Neutrophil (primary cell): ENCODE measurements around the gene TTLL3.
A peak's percentile ranks its signal among the peaks of the same experiment; 100 is the strongest.

Experiments used
- H3K27ac ChIP-seq: fragments of 200-600 bp; sonication (generic); 2 replicates; pipeline ENCODE4 v1.5.1; 2016; ENCODE audit warnings: mild to moderate bottlenecking, moderate library complexity
- H3K27me3 ChIP-seq: fragments of 200-600 bp; sonication (generic); 2 replicates; pipeline ENCODE4 v1.6.0; 2016; ENCODE audit warnings: mild to moderate bottlenecking
- H3K36me3 ChIP-seq: fragments of 200-600 bp; sonication (generic); 2 replicates; pipeline ENCODE4 v1.5.1; 2017
- H3K4me1 ChIP-seq, 2 experiments: fragments of 200-600 bp in 1 of 2; sonication (generic) in 1 of 2; 1 replicate in 1 of 2; 2 replicates in 1 of 2; pipeline versions ENCODE4 v1.5.1 to v1.6.1; 2013 to 2016; ENCODE audit warnings: low read depth in 1 of 2, low read length in 1 of 2, mild to moderate bottlenecking in 1 of 2, moderate library complexity in 1 of 2; ENCODE audit not compliant: control insufficient read depth in 1 of 2, insufficient read depth in 1 of 2
- H3K4me3 ChIP-seq, 2 experiments: fragments of 200-600 bp in 1 of 2; sonication (generic) in 1 of 2; 1 replicate in 1 of 2; 2 replicates in 1 of 2; pipeline ENCODE4 v1.5.1; 2013 to 2016; ENCODE audit warnings: low read depth in 1 of 2, low read length in 1 of 2, mild to moderate bottlenecking in 1 of 2, moderate library complexity in 1 of 2
- H3K9me3 ChIP-seq: fragments of 200-600 bp; sonication (generic); 2 replicates; pipeline ENCODE4 v1.5.1; 2016
- TF ChIP-seq, protein P1 (sequence below): fragments of 200-600 bp; sonication (generic); IDR thresholded peaks from 2 replicates; pipeline ENCODE4 v1.5.1; 2016; ENCODE audit warnings: antibody characterized with exemption

The TTLL3 gene

DNA sequence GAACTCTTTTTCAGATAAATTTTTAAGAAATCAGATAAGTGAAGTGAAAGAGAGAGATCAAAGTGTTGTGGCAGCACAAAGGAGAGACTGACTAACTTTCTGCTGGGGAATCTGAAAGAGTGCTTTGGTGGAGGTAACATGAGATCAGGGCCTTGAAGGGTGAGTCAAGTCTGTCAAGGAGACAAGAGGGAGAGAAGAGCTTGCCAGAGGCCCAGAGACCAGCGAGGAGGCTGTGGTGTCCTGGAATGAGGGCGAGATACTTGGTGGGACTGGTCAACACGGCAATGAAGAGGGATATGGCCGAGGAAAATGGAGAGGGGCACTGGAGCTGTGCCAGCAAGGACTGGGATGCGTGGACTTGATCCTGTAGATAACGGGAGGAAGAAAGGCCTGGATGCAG is 22.3 kb upstream of the TTLL3 start:
- peaks cover 21 to 23% of the 10 kb centered on the region in 2 experiments for H3K4me1 ChIP-seq
- no peaks in the 10 kb centered on the region for H3K27me3 ChIP-seq
- no peaks in the 10 kb centered on the region for H3K9me3 ChIP-seq
- H3K4me3 ChIP-seq, result no peak overlapping the region
- TF ChIP-seq, protein P1, sequence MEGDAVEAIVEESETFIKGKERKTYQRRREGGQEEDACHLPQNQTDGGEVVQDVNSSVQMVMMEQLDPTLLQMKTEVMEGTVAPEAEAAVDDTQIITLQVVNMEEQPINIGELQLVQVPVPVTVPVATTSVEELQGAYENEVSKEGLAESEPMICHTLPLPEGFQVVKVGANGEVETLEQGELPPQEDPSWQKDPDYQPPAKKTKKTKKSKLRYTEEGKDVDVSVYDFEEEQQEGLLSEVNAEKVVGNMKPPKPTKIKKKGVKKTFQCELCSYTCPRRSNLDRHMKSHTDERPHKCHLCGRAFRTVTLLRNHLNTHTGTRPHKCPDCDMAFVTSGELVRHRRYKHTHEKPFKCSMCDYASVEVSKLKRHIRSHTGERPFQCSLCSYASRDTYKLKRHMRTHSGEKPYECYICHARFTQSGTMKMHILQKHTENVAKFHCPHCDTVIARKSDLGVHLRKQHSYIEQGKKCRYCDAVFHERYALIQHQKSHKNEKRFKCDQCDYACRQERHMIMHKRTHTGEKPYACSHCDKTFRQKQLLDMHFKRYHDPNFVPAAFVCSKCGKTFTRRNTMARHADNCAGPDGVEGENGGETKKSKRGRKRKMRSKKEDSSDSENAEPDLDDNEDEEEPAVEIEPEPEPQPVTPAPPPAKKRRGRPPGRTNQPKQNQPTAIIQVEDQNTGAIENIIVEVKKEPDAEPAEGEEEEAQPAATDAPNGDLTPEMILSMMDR, result no peak
- H3K27ac ChIP-seq, result peak overlapping the region; percentile 47
- H3K36me3 ChIP-seq, result peaks cover 79% of the 10 kb centered on the region

DNA sequence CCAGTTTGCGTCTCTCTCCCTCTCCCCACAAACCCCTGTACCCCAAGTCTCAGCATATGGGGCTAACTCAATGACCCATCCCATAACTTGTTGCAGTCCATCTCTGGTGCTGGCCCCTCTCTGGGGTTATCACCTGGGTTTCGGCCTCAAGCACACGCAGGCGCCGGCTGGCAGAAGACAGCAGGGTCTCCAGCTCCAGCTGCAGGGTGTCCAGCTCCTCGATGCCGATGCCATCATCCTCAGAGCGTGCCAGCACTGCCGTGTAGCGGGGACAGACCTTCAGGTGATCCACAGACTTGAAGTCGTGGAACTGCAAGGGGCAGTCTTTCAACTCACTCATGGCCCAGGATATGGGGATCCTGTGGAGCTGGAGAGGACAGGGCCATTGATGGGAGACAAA is 18.9 kb upstream of the TTLL3 start:
- peak overlapping the region; percentile 99 for H3K27ac ChIP-seq
- peaks cover 47 to 48% of the 10 kb centered on the region in 2 experiments for H3K4me1 ChIP-seq
- no peaks in the 10 kb centered on the region for H3K27me3 ChIP-seq
- H3K9me3 ChIP-seq, result no peaks in the 10 kb centered on the region
- peak overlapping the region in 1 of 2 experiments; percentile 88 for H3K4me3 ChIP-seq
- TF ChIP-seq, protein P1, result no peak
- H3K36me3 ChIP-seq, result peaks cover 58% of the 10 kb centered on the region

DNA sequence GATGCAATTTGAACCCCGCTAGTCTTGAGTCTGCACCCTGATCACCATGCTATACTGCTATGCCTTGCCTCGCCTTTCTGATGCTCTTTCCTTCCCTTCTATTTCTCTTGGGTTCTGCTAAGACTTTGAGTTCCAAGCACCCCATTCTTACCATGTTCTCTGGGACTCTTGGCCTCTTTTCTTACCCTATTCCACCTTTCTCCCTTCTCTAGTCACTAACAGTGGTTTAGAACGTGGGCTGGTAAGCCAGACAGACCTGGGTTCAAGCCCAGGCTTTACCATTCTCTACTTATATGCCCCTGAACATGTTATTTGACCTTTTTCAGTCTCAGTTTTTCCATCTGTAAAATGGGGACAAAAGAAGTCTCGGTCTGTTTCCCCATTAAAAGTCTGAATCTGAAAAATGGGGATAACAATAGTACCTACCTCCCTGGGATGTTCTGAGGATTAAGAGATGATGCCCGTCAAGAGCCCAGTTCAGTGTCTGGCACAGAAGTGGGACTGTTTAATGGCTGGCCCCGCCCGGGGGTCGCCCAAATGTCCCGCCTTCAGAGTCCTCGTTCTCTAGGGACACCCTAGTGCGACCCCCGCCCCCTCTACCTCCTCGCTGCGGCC is 18.2 kb upstream of the TTLL3 start:
- Histone ChIP-seq H3K27me3 (no peaks in the 10 kb centered on the region), H3K4me1 (peaks cover 47 to 48% of the 10 kb centered on the region in 2 experiments), H3K36me3 (peaks cover 56% of the 10 kb centered on the region), H3K27ac (peak overlapping the region; percentile 99), H3K4me3 (peak overlapping the region; percentile 87 to 88), H3K9me3 (no peaks in the 10 kb centered on the region)
- TF ChIP-seq, protein P1, result no peak

DNA sequence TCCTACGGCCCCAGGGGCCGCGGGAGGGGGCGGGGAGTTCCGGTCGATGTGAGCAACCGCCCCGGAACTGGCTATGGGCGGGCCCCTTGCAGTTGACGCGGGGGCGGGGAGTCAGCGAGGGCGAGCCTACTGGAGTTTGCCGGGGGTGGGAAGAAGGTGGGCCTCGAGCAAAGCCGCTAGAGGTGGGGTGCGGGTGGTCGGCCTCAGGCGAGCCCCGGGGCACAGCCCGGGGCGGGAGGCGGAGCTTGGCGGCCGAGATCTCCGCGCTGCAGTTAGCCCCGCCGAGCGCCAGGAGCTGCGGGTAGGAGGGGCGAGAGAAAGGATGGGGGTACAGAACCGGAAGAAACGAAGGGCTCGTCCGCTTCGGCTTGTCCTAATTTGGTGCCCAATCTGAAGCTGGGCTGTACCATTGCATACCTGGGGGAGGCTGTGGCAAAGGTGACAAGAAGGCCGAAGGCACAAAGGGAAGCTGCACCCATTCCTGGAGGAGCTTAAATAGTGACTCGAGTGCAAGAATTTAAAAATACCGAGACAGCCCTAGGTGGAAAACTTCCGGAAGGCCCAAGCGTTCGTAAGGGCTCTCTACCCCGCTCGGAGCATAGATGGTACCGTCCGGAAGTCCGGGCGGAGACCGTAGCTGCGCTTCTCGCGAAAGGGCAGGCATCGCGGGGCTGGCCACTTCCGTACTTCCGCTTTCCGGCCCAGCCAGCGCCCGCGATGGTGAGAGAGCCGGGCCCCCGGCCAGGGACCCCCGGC is 17.5 kb upstream of the TTLL3 start, which contains the start of the genes ARPC4 and TADA3:
Gene ARPC4 (plus strand): TSS at position 678 of the 756 bp plus-strand sequence. CDS start 40 bp downstream, at position 718.
Gene TADA3 (minus strand): TSS at position 69 of the 756 bp plus-strand sequence. CDS start 1,007 bp downstream, outside the sequence.
- TF ChIP-seq, protein P1, result peak; percentile 65
- Histone ChIP-seq H3K9me3 (no peaks in the 10 kb centered on the region), H3K4me3 (peak within 1 kb of the TSS; percentile 87 to 88), H3K4me1 (peaks cover 47 to 48% of the 10 kb centered on the region in 2 experiments), H3K27ac (peak within 1 kb of the TSS; percentile 99), H3K36me3 (peaks cover 56% of the 10 kb centered on the region), H3K27me3 (no peaks in the 10 kb centered on the region)

DNA sequence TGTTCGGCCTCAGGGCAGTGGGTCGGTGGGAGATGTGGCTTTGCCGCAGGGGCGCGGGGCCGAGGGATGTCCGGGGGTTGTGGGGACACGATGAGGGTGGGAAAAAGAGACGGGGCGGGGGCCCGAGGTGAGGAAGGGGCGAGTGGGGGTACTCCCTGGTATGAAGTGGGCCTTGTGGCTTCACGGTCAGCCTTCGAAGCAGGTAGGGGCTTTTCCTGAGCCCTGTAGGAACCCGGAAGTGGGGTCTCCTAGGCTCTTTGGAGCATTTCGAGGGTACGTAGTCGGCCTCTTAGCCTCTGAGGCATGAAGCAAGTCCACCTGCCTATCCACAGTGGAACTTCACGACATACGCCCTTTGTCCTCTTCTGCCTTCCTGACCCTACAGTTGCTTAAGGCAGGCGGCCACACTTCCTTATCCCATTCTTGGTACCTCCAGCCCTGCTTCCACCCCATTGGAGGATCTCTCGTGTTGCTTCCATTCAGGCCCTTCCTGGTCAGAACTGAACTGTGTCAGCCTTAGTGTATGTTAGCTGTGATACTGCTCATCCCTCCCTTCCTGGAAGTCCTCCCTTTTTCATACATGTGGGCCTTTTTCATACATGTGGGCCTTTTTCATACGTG is 16.8 kb upstream of the TTLL3 start:
- peak overlapping the region; percentile 99 for H3K27ac ChIP-seq
- peaks cover 58% of the 10 kb centered on the region for H3K36me3 ChIP-seq
- H3K4me1 ChIP-seq, result peaks cover 47 to 48% of the 10 kb centered on the region in 2 experiments
- H3K4me3 ChIP-seq, result peak overlapping the region; percentile 87 to 88
- TF ChIP-seq, protein P1, result no peak
- H3K27me3 ChIP-seq, result no peaks in the 10 kb centered on the region
- no peaks in the 10 kb centered on the region for H3K9me3 ChIP-seq
